GM12865 (cell line): Measurements from ENCODE around the gene TMEM106B.
"Not testable (repeated sequence)": the region's sequence is repeated elsewhere in the genome, so short reads cannot be mapped to it uniquely, and the experiment has no call there.

ENCODE experiments used
- DNase-seq: peaks from one replicate; pipeline ENCODE4 v3.0.0; 2010; ENCODE audit warnings: low read depth
- H3K4me3 ChIP-seq: 2 replicates; pipeline ENCODE4 v1.5.1; 2011; ENCODE audit warnings: mild to moderate bottlenecking, low read depth, low read length, control low read depth
- TF ChIP-seq, protein P1 (sequence below): IDR thresholded peaks from 2 replicates; pipeline ENCODE4 v1.5.1; 2011; ENCODE audit warnings: low read length, control low read depth, low read depth, inconsistent platforms; ENCODE audit not compliant: insufficient read depth; ENCODE audit errors: missing control alignments

Gene TMEM106B

DNA sequence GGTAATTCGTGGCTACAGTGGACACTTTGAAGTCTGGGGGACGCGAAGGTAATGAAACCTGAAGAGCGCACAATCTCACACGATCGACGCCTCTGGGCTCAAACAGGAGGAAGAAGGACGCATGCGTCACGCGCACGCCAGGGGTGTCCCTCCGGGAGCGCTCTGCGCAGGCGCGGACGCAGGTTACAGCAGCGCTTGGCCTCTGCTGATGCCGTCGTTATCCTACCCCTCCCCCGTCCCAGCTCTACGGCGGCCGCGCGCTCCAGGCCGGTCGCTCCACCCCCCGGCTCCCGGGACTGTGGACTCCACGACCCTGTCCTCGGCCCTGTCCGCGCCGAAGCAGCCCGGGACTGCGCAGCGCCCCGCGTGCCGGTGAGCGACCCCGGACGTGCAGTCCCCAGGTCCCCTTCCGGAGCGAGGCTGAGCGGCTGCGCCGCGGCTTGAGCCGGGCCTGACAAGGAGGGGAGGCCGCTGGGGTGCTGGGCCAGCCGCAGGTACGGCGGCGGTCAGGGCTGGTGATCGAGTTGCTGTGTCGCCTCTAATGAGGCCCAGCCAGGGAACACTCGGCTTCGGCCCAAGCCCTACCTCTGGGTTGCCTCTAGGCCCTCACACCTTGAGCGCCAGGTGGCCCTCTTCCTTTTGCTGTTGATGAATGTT lies at the start of gene TMEM106B:
TSS of gene TMEM106B (plus strand) at position 241 of the 657 bp plus-strand sequence. CDS start 3,517 bp downstream, outside the sequence.
- TF ChIP-seq, protein P1, sequence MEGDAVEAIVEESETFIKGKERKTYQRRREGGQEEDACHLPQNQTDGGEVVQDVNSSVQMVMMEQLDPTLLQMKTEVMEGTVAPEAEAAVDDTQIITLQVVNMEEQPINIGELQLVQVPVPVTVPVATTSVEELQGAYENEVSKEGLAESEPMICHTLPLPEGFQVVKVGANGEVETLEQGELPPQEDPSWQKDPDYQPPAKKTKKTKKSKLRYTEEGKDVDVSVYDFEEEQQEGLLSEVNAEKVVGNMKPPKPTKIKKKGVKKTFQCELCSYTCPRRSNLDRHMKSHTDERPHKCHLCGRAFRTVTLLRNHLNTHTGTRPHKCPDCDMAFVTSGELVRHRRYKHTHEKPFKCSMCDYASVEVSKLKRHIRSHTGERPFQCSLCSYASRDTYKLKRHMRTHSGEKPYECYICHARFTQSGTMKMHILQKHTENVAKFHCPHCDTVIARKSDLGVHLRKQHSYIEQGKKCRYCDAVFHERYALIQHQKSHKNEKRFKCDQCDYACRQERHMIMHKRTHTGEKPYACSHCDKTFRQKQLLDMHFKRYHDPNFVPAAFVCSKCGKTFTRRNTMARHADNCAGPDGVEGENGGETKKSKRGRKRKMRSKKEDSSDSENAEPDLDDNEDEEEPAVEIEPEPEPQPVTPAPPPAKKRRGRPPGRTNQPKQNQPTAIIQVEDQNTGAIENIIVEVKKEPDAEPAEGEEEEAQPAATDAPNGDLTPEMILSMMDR, result peak; percentile 12
- DNase-seq, result peak; percentile 97
- peak within 1 kb of the TSS; percentile 77 for H3K4me3 ChIP-seq

GRCh38 chr7:12162415-12163113 lies 48.5 kb upstream of the TMEM106B start:
- H3K4me3 ChIP-seq, result no peak overlapping the region
- no peak for DNase-seq

DNA sequence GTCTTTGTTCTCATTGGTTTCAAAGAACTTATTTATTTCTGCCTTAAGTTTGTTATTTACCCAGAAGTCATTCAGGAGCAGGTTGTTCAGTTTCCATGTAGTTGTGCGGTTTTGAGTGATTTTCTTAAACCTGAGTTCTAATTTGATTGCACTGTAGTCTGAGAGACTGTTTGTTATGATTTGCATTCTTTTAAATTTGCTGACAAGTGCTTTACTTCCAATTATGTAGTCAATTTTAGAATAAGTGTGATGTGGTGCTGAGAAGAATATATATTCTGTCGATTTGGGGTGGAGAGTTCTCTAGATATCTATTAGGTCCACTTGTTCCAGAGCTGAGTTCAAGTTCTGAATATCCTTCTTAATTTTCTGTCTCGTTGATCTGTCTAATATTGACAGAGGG lies 43.0 kb upstream of the TMEM106B start:
- not testable (repeated sequence) for DNase-seq, H3K4me3 ChIP-seq

More at GRCh38 chr7:12162415-12163113, 48.5 kb upstream of the TMEM106B start:
- TF ChIP-seq, protein P1, result no peak

DNA sequence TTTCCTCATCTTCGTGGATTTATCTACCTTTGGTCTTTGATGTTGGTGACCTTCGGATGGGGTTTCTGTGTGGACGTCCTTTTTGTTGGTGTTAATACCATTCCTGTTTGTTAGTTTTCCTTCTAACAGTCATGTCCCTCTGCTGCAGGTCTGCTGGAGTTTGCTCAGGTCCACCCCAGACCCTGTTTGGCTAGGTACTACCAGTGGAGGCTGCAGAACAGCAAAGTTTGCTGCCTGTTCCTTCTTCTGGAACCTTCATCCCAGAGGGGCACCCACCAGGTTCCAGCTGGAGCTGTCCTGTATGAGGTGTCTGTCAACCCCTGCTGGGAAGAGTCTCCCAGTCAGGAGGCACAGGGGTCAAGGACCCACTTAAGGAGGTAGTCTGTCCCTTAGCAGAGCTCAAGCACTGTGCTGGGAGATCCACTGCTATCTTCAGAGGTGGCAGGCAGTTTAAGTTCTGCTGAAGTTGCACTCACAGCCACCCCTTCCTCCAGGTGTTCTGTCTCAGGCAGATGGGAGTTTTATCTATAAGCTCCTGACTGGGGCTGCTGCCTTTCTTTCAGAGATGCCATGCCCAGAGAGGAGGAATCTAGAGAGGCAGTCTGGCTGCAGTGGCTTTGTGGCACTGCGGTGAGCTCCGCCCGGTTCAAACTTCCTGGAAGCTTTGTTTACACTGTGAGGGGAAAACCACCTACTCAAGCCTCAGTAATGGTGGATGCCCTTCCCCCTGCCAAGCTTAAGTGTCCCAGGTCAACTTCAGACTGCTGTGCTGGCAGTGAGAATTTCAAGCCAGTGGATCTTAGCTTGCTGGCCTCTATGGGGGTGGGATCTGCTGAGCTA lies 40.9 kb upstream of the TMEM106B start:
- not testable (repeated sequence) for H3K4me3 ChIP-seq, DNase-seq

GRCh38 chr7:12173671-12174070 lies 37.4 kb upstream of the TMEM106B start:
- DNase-seq, result no peak
- TF ChIP-seq, protein P1, result no peak
- H3K4me3 ChIP-seq, result no peak overlapping the region

DNA sequence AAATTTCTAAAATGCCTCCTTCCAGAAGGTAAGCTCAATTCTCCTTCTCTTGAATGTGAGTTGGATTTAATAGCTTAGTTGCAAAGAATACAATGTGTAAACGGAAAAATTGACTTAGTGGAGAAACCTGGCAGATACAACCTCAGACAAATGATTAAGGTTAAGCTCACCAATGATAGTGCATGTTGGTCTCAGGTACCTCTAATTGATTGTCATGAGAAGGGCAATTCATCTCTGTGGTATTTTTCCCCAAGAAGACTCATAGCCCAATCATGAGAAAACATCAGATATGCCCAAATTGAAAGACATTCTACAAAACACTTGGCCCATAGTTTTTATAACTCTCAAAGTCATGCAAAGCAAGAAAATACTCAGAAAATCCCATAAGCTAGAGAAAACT lies 36.2 kb upstream of the TMEM106B start:
- DNase-seq, result no peak
- no peak overlapping the region for H3K4me3 ChIP-seq
- TF ChIP-seq, protein P1, result no peak

DNA sequence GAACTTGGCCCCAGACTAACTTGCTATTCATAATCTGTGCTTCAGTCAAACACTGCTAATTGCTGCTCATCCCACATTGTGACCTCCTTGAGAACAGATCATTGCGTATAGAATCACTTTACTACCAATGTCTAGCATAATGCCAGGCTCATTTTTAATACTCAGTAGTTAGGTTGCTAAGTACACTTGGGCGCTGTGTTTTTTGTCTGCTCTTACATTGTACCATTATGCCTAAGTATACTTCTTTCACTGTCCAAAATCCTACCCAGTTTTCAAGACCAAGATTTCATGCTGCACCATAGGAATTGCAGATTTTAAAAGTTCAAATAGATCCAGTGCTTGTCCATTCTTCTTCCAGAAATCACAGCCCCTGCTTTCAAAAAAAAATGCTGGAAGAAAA lies 32.8 kb upstream of the TMEM106B start:
- H3K4me3 ChIP-seq, result no peak overlapping the region
- TF ChIP-seq, protein P1, result no peak
- DNase-seq, result no peak
